Measurements from ENCODE around the gene SERPINB8. TPM values are rescaled to one million over a fixed set of nuclear protein-coding genes. Genes with fewer than 3 reads are reported as not detected.

The SERPINB8 gene
- total and polyA plus RNA-seq, 9 of the 15 experiments (the other 6 are each of a cell fraction or from before 2014, with no cell fraction given): 0.05 to 0.19 (median 0.09) TPM

DNA sequence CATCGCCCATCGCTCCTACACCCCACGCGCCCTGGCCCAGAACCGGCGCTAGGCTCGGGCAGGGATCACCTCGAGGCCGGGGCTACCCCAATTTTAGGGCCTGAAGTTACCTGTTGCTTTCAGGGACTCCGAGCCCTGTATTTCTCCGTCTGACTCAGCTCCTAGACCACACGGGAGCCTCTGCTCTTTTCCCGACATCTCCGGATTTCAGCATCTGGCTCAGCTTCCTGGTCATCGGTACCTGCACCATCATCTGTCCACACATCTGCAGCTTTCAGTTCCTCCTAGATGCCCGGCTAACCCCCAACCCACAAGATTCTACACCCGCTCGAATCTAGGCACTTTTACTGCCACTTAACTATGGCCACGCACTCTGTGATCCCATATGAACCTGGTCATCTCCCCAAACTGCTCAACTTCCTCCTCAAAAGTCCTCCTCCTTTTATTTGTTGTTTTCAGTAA, 32.9 kb upstream of the SERPINB8 start:
- POLR2A ChIA-PET: no interaction called here
- H3K4me3 ChIP-seq: no peak overlapping the region

More for the DNA sequence above, 32.9 kb upstream of the SERPINB8 start:
- Histone ChIP-seq H3K9ac (ENCODE audit: insufficient read depth in 1 of 2, low read depth in 2 of 2, low read length in 2 of 2) (no peak overlapping the region), H3K27ac (ENCODE audit: extremely low read depth, low read depth, low read length) (no peak overlapping the region), H3K9me1 (ENCODE audit: control insufficient read depth, insufficient read depth, low read length) (no peaks in the 10 kb centered on the region), H3K4me1 (replicated peaks in 1 of 2; ENCODE audit: control insufficient read depth in 2 of 2, insufficient read depth in 2 of 2, low read length in 2 of 2) (peaks cover 0 to 6% of the 10 kb centered on the region in 2 experiments; a peak in 2 of 5 replicates), H3K9me3 (replicated peaks; ENCODE audit: control insufficient read depth, insufficient read depth, low read depth, low read length) (no peaks in the 10 kb centered on the region), H3K27me3 (ENCODE audit: control insufficient read depth in 2 of 2, insufficient read depth in 2 of 2, low read length in 2 of 2) (no peaks in the 10 kb centered on the region), H3K36me3 (ENCODE audit: control insufficient read depth, insufficient read depth, low read length) (no peaks in the 10 kb centered on the region), H3K79me2 (ENCODE audit: control insufficient read depth, insufficient read depth, low read length) (no peaks in the 10 kb centered on the region), H2AFZ (ENCODE audit: low read depth, low read length) (no peak overlapping the region), H3K4me2 (ENCODE audit: insufficient read depth, low read length) (no peak overlapping the region), H4K20me1 (replicated peaks; ENCODE audit: control insufficient read depth, insufficient read depth, low read length) (no peaks in the 10 kb centered on the region)
- no TSS peak for BruUV-seq (replicated peaks)
- CTCF ChIA-PET (ENCODE audit: low intra/inter-chr PET ratio): interaction anchor here (0.5 kb wide), 1 partner anchor 419 kb away, joined by 3 read pairs; no protein-coding TSS in a partner anchor
- intact Hi-C loops (cut with micrococcal nuclease): loop anchor here (2.0 to 5.0 kb wide), 2 partner anchors 42 to 420 kb away; no protein-coding TSS in a partner anchor
- DNase-seq (ENCODE audit: extremely low read depth in 1 of 4, low spot score in 3 of 4): no peak
- TF ChIP-seq ZNF253 (CRISPR knock-in tag; conservative IDR thresholded peaks at IDR 0.05) (no peak), RBM15 (IDR thresholded peaks at IDR 0.05; ENCODE audit: insufficient read depth, low read length) (no peak), LARP7 (IDR thresholded peaks at IDR 0.05) (no peak), RB1 (IDR thresholded peaks at IDR 0.05; ENCODE audit: low read depth) (no peak)
- TF ChIP-seq, protein P1, sequence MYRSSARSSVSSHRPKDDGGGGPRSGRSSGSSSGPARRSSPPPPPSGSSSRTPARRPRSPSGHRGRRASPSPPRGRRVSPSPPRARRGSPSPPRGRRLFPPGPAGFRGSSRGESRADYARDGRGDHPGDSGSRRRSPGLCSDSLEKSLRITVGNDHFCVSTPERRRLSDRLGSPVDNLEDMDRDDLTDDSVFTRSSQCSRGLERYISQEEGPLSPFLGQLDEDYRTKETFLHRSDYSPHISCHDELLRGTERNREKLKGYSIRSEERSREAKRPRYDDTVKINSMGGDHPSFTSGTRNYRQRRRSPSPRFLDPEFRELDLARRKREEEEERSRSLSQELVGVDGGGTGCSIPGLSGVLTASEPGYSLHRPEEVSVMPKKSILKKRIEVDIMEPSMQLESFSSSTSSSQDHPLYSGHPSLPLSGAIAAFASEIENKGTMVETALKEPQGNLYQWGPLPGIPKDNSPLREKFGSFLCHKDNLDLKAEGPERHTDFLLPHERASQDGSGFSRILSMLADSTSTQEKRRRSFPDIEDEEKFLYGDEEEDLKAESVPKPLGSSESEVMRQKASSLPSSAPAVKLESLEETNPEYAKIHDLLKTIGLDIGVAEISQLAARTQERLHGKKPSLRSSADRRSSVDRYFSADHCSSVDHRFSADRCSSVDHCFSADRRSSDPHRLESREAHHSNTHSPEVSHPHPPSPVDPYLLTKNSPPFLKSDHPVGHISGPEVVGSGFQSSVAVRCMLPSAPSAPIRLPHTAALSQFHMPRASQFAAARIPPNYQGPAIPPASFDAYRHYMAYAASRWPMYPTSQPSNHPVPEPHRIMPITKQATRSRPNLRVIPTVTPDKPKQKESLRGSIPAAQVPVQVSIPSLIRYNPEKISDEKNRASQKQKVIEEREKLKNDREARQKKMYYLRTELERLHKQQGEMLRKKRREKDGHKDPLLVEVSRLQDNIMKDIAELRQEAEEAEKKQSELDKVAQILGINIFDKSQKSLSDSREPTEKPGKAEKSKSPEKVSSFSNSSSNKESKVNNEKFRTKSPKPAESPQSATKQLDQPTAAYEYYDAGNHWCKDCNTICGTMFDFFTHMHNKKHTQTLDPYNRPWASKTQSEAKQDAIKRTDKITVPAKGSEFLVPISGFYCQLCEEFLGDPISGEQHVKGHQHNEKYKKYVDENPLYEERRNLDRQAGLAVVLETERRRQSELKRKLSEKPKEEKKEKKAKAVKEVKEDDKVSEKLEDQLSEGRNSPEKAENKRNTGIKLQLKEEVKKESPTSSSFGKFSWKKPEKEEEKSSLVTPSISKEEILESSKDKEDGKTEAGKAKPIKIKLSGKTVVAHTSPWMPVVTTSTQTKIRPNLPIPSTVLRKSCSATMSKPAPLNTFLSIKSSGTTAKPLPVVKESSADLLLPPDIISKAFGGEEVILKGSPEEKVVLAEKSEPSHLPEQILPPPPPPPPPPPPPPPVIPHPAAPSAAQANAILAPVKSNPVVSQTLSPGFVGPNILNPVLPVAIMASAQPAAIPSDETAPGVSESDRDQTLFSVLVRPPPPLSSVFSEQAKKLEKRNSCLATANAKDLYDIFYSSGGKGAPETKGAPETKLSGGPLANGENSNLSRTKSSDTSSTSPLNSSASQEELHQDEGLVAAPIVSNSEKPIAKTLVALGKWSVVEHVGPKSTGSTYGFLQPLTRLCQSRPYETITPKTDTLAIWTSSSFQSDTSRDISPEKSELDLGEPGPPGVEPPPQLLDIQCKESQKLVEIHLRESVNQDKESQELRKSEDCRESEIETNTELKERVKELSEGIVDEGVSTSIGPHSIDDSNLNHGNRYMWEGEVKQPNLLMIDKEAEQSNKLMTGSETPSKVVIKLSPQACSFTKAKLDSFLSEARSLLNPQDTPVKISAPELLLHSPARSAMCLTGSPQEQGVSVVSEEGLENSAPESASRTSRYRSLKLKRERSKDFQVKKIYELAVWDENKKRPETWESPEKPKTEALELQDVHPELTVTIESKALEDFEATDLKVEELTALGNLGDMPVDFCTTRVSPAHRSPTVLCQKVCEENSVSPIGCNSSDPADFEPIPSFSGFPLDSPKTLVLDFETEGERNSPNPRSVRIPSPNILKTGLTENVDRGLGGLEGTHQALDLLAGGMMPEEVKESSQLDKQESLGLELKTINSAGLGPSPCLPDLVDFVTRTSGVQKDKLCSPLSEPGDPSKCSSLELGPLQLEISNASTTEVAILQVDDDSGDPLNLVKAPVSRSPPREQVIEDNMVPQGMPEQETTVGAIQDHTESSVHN (IDR thresholded peaks at IDR 0.05; ENCODE audit: borderline replicate concordance in 1 of 2, low read depth in 1 of 2): no peak
- in situ Hi-C loops (cut with MboI): no loop called here
- WGBS (ENCODE audit: insufficient coverage, low coverage, missing lambda C conversion rate): 0% methylated on average over 10 of the region's 19 CpGs
- no peak for ATAC-seq
- no peak for FAIRE-seq
